OCI-LY3 (cell line): ENCODE data around the gene PDE4DIP.
"Not testable (repeated sequence)": the region's sequence is repeated elsewhere in the genome, so short reads cannot be mapped to it uniquely, and the experiment has no call there.

Source experiments
- H2AFZ ChIP-seq: fragments of 200-600, 300-600 bp; shearing (Covaris generic); 2 replicates; pipeline ENCODE4 v1.6.0; 2014; ENCODE audit warnings: antibody characterized with exemption, low read depth, low read length
- H3K27ac ChIP-seq: fragments of 200-600, 300-600 bp; sonication (generic); 2 replicates; pipeline ENCODE4 v1.5.1; 2014; ENCODE audit warnings: mild to moderate bottlenecking, low read length, moderate library complexity, mixed read lengths
- H3K27me3 ChIP-seq: fragments of 200-600, 300-600 bp; sonication (generic); 2 replicates; pipeline ENCODE4 v1.6.1; 2014; ENCODE audit warnings: low read depth, low read length, mixed read lengths
- H3K36me3 ChIP-seq: fragments of 200-600, 300-600 bp; sonication (generic); replicated peaks from 2 replicates; pipeline ENCODE3; 2014; ENCODE audit warnings: low read depth, low read length, mixed read lengths
- H3K4me1 ChIP-seq: fragments of 300-600, 200-600 bp; sonication (generic); 2 replicates; pipeline ENCODE4 v1.6.1; 2014; ENCODE audit warnings: low read length, mixed read lengths
- H3K4me2 ChIP-seq: fragments of 200-600, 300-600 bp; sonication (generic); 2 replicates; pipeline ENCODE4 v1.6.1; 2014; ENCODE audit warnings: low read length, mixed read lengths
- H3K4me3 ChIP-seq: fragments of 300-600, 200-600 bp; sonication (generic); 2 replicates; pipeline ENCODE4 v1.5.1; 2014; ENCODE audit warnings: antibody characterized with exemption, mild to moderate bottlenecking, low read length, moderate library complexity
- H3K79me2 ChIP-seq: fragments of 300-600, 200-600 bp; shearing (Covaris generic); 2 replicates; pipeline ENCODE4 v1.6.1; 2014; ENCODE audit warnings: mild to moderate bottlenecking, low read length, mixed read lengths
- H3K9ac ChIP-seq: fragments of 300-600, 200-600 bp; shearing (Covaris generic); 2 replicates; pipeline ENCODE4 v1.6.0; 2014; ENCODE audit warnings: mild to moderate bottlenecking, low read length, moderate library complexity
- H3K9me3 ChIP-seq: fragments of 200-600, 300-600 bp; shearing (Covaris generic); 2 replicates; pipeline ENCODE4 v1.6.1; 2014; ENCODE audit warnings: low read length, mixed read lengths; ENCODE audit not compliant: insufficient read depth
- H4K20me1 ChIP-seq: fragments of 200-600, 300-600 bp; sonication (generic); 2 replicates; pipeline ENCODE4 v1.6.1; 2016; ENCODE audit warnings: low read length, mixed read lengths; ENCODE audit not compliant: insufficient read depth

Gene PDE4DIP

DNA sequence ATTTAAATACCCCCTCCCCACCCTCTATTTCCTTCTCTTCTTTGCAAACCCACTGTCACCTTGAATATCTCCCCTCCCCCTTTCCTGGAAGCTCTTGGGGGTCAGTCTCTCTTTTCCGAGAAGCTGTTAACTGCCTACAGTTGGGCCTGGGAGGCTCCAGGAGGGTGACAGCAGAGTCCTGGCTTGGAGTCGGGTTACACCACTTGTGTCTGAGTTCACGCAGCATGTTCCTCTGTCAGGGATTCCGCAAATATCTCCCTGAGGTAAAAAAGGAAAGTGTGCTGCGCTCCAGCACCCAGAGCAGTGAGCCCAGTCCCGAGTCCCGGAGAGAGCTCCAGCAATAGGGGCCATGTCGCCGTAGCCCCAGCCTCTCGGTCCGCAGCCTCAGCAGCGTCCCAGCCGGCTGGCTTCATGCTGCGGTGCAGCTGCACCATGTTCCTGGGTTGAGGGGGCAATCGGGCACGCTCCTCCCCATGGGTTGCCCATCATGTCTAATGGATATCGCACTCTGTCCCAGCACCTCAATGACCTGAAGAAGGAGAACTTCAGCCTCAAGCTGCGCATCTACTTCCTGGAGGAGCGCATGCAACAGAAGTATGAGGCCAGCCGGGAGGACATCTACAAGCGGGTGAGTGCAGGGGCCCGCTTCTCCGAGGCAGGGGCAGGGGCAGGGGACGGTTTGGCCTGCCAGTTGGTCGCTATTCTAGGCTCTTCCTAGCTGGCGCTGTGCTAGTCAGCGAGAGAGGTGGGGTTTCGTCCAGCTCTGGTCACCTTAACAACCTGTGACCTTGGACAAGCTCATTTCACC lies 45.2 kb downstream of the PDE4DIP start:
- not testable (repeated sequence) for H3K4me2 ChIP-seq, H3K27me3 ChIP-seq, H3K9ac ChIP-seq, H2AFZ ChIP-seq, H4K20me1 ChIP-seq, H3K4me3 ChIP-seq, H3K9me3 ChIP-seq, H3K36me3 ChIP-seq, H3K27ac ChIP-seq, H3K4me1 ChIP-seq, H3K79me2 ChIP-seq

DNA sequence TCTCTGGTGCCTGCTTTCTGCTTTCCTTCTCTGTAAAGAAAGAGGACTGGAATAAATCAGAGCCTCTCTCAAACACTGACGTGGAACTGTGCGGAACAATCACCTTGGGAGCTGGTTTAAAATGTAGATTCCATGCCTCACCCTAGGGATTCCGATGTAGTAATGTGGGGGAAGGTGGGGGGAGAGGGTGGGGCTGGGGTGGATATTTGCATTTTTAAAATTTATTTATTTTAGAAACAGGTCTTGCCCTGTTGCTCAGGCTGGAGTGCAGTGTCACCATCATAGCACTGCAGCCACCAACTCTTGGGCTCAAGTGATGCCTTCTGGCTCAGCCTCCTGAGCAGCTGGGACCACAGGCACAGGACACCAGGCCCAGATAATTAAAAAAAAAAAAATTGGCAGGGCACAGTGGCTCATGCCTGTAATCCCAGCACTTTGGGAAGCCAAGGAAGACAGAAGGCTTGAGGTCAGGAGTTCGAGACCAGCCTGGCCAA lies 45.9 kb downstream of the PDE4DIP start:
- not testable (repeated sequence) for H3K9ac ChIP-seq, H2AFZ ChIP-seq, H3K4me2 ChIP-seq, H3K27ac ChIP-seq, H3K27me3 ChIP-seq, H3K36me3 ChIP-seq, H3K4me1 ChIP-seq, H3K79me2 ChIP-seq, H3K4me3 ChIP-seq, H4K20me1 ChIP-seq, H3K9me3 ChIP-seq

DNA sequence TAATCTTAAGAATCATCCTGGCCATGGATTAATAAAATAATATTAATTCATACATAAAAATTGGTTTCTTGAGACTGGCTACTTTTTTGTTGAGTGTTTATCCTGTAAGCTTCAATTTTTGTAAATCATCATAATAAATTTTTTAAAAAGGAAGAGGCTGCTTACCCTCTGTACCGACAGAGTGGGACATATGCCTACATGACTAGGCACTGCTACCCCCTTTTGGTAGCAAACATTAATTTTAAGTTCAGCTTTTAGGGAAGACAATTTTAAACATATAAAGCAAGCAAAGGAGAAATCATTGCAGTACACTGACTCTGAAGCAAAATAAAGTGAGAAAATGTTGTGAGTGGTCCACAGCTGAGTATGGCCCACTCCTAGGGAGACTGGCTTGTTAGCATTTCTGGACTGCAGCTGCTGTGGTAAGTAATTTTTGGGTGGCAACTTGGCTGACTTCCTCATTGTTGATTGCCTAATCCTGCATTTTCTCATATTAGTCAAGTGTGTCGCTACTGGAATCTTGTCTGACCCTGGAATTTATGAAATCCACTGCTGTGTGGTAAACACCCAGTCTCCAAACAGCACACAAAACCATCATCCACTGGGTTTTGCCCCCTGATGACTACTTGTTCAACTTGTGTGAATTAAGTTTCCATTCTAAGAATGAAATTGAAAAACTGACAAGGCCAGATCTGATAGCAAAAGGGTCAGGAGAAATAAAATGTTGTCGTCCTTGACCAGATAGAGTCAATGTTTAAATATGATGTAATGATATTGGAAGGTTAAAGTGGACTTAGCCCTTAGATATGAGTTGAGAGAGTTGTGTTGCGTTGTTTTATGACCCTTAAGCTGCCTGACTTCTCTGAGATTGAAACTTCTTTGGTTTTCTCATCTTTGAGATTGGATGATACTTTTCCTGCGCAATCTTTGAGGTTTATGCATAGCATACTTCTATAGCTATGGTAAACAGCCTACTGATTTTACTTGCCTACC lies 50.4 kb downstream of the PDE4DIP start:
- not testable (repeated sequence) for H3K4me1 ChIP-seq, H3K27me3 ChIP-seq, H3K79me2 ChIP-seq, H2AFZ ChIP-seq, H3K36me3 ChIP-seq, H3K4me3 ChIP-seq, H3K9ac ChIP-seq, H3K27ac ChIP-seq, H4K20me1 ChIP-seq, H3K4me2 ChIP-seq, H3K9me3 ChIP-seq

DNA sequence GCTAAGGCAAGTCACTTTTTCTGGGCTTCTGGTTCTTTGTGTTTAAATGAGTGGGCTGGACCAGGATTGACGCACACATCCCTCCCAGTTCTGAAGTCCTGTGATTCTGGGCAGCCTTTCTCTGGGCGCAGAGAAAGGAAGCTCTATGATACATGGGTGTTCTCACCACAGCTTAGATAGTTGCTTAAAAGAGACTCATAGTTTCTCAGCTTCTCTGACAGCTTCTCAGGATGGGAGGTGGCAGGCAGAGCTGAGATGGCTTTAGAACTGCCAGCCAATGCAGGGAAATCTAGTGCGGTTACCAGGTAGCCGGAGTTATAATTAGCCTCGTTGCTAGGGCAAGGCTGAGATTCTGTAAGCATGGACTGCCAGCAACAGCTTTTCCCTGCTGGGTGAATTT lies 55.8 kb downstream of the PDE4DIP start:
- H3K27ac ChIP-seq, H2AFZ ChIP-seq, H3K9ac ChIP-seq, H3K4me2 ChIP-seq, H4K20me1 ChIP-seq, H3K79me2 ChIP-seq, H3K4me1 ChIP-seq, H3K9me3 ChIP-seq, H3K4me3 ChIP-seq, H3K27me3 ChIP-seq, H3K36me3 ChIP-seq: not testable (repeated sequence)

DNA sequence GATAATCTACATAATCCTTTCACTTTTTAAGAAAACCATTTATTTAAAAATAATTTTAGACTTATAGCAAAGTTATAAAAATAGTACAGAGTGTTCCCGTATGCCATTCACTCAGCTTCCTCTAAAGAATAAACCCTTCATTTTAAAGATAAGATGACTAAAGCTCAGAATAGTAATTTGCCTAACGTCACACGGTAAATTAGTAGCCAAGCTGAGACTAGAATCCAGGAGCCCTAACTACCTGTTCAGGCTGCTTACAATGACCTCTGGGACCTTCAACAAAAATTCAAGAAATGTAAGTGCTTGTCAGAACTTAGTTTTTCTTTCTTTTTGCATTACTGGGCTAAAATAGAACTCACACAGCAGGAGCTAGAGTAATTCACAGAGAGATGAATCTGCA lies 56.5 kb downstream of the PDE4DIP start:
- H3K9me3 ChIP-seq, H4K20me1 ChIP-seq, H3K4me2 ChIP-seq, H3K27me3 ChIP-seq, H3K79me2 ChIP-seq, H3K4me3 ChIP-seq, H3K27ac ChIP-seq, H3K4me1 ChIP-seq, H3K9ac ChIP-seq, H3K36me3 ChIP-seq, H2AFZ ChIP-seq: not testable (repeated sequence)

DNA sequence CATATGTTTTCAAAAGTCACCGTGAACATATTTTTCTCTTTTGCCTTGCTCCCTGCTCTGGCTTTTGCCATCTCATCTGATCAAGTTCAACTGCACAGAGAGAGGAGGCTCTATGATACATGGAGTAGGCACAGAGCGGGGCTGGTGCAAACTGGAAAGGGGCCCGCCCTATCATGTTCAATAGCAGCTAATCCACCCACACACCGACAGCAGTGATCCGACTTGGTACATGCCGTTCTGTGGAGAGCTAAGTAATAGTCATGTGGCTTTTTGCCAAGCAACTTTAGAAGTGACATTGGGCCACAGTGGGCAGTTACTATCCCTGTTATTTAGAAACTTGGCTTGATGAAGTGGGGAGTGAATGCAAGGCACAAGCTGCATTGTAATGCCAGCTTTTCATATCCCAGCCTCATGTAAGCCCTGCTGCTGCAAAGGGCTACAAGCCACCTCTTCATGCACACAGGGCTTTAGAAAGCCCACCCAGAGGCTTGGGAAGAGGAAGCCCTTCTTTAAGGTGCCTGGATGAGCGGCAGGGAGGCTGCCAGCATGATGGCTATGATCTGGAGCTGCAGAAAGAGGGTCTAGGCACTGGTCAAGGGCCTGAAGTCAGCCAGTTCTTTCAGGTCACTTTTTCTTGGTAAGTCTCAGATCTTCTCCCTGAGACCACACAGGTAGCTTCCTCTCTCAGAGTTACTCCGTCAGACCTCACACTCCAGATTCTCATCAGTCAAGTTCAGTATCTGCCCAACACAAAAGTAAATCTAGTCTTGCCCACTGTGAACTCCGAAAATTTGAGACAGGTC lies 57.1 kb downstream of the PDE4DIP start:
- H3K4me2 ChIP-seq, H3K27me3 ChIP-seq, H3K4me3 ChIP-seq, H4K20me1 ChIP-seq, H3K9me3 ChIP-seq, H3K4me1 ChIP-seq, H3K9ac ChIP-seq, H3K27ac ChIP-seq, H3K36me3 ChIP-seq, H2AFZ ChIP-seq, H3K79me2 ChIP-seq: not testable (repeated sequence)

DNA sequence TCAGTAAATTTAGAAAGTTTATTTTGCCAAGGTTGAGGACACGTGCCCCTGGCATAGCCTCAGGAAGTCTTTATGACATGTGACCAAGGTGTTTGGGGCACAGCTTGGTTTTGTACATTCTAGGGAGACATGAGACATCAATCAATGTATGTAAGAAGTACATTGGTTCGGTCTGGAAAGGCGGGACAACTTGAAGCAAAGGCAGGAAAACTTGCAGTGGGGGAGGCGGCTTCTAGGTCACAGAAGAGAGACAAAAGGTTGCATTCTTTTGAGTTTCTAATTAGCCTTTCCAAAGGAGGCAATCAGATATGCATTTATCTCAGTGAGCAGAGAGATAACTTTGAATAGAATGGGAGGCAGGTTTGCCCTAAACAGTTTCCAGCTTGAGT lies 57.7 kb downstream of the PDE4DIP start:
- H4K20me1 ChIP-seq, H3K79me2 ChIP-seq: not testable (repeated sequence)

DNA sequence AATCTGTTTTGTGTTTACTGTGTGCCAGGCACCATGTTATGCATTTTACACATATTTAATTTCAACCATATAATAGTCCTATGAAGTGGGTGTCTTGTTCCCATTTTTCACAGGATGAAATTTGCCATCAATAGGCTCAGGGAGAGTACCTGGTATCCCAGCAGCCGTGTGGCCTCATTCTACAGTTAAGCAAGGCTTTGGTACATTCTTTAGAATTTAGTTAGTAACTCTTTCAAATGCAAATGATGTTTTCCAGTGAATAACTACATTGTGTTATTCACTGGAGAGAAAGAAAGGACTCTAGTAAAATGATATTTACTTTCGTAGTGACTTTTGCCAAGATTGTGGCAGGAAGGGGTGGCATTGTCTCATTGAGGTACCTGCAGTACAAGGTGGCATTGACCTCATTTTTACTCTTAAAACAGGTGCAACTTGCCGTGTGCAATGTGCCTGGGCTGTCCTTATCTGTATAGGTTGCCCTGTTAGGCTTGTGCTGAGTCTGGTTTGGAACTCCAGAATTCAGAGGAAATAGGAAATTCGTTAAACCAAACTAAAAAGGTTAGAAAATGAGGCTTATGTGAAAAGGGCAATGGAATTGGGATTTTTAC lies 65.1 kb downstream of the PDE4DIP start:
- not testable (repeated sequence) for H3K27me3 ChIP-seq, H3K4me2 ChIP-seq, H3K4me3 ChIP-seq, H4K20me1 ChIP-seq, H3K9ac ChIP-seq, H3K36me3 ChIP-seq, H3K9me3 ChIP-seq, H3K27ac ChIP-seq, H3K79me2 ChIP-seq, H3K4me1 ChIP-seq, H2AFZ ChIP-seq

More for the DNA sequence above, 57.7 kb downstream of the PDE4DIP start:
- H3K4me3 ChIP-seq, H3K9ac ChIP-seq, H3K4me2 ChIP-seq, H3K9me3 ChIP-seq, H3K27me3 ChIP-seq, H2AFZ ChIP-seq, H3K27ac ChIP-seq, H3K4me1 ChIP-seq, H3K36me3 ChIP-seq: not testable (repeated sequence)
